ENCODE data around the gene ZNF853. TPM values are rescaled to one million over a fixed set of nuclear protein-coding genes. Genes with fewer than 3 reads are reported as not detected.
A peak's percentile ranks its signal among the peaks of the same experiment; 100 is the strongest.

The ZNF853 gene
- total RNA-seq, 1 donor from 2014 or later = 4.9 TPM

- H3K4me3 Mint-ChIP-seq (ENCODE audit: unreplicated experiment) = peak overlapping the region; percentile 45
- no peaks in the 10 kb centered on the region for H3K4me1 Mint-ChIP-seq (ENCODE audit: low read depth, unreplicated experiment)
- H3K27ac Mint-ChIP-seq (ENCODE audit: unreplicated experiment) = no peak overlapping the region
- H3K9me3 Mint-ChIP-seq (ENCODE audit: unreplicated experiment) = no peaks in the 10 kb centered on the region
- Histone ChIP-seq H3K36me3 (ENCODE audit: insufficient read depth, low read length) (no peaks in the 10 kb centered on the region), H3K27ac (ENCODE audit: low read depth, low read length) (no peak overlapping the region), H3K4me1 (ENCODE audit: insufficient read depth, low read length) (no peaks in the 10 kb centered on the region), H3K79me2 (ENCODE audit: insufficient read depth, low read length) (no peaks in the 10 kb centered on the region), H2AFZ (ENCODE audit: low read depth, low read length) (no peak overlapping the region), H4K20me1 (ENCODE audit: insufficient read depth, low read length) (no peaks in the 10 kb centered on the region), H3K27me3 (ENCODE audit: insufficient read depth, low read length) (peaks cover 4% of the 10 kb centered on the region), H3K9ac (ENCODE audit: low read length) (no peak overlapping the region), H3K4me2 (ENCODE audit: low read length) (no peak overlapping the region), H3K9me3 (ENCODE audit: insufficient read depth, low read depth, low read length) (no peaks in the 10 kb centered on the region), H3K4me3 (ENCODE audit: insufficient read depth, low read depth, low read length) (no peak overlapping the region)
- no peak for DNase-seq (ENCODE audit: low read depth)
- H3K27me3 Mint-ChIP-seq (ENCODE audit: low read depth, unreplicated experiment) = peaks cover 23% of the 10 kb centered on the region
- H3K36me3 Mint-ChIP-seq (ENCODE audit: low read depth, unreplicated experiment) = peaks cover 5% of the 10 kb centered on the region
- no peak for FAIRE-seq
- TF ChIP-seq EZH2 (IDR thresholded peaks at IDR 0.05; ENCODE audit: insufficient read depth, low read length) = no peak
- TF ChIP-seq, protein P1, sequence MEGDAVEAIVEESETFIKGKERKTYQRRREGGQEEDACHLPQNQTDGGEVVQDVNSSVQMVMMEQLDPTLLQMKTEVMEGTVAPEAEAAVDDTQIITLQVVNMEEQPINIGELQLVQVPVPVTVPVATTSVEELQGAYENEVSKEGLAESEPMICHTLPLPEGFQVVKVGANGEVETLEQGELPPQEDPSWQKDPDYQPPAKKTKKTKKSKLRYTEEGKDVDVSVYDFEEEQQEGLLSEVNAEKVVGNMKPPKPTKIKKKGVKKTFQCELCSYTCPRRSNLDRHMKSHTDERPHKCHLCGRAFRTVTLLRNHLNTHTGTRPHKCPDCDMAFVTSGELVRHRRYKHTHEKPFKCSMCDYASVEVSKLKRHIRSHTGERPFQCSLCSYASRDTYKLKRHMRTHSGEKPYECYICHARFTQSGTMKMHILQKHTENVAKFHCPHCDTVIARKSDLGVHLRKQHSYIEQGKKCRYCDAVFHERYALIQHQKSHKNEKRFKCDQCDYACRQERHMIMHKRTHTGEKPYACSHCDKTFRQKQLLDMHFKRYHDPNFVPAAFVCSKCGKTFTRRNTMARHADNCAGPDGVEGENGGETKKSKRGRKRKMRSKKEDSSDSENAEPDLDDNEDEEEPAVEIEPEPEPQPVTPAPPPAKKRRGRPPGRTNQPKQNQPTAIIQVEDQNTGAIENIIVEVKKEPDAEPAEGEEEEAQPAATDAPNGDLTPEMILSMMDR (IDR thresholded peaks at IDR 0.05; ENCODE audit: insufficient read depth, low read depth, low read length) = no peak
Observed at GRCh38 chr7:6616854-6617643, 1.6 kb downstream of the ZNF853 start.

GRCh38 chr7:6618621-6619020, 3.2 kb downstream of the ZNF853 start:
- Mint-ChIP-seq H3K27me3 (ENCODE audit: low read depth, unreplicated experiment) (peaks cover 21% of the 10 kb centered on the region), H3K36me3 (ENCODE audit: low read depth, unreplicated experiment) (peaks cover 11% of the 10 kb centered on the region), H3K9me3 (ENCODE audit: unreplicated experiment) (no peaks in the 10 kb centered on the region), H3K4me1 (ENCODE audit: low read depth, unreplicated experiment) (no peaks in the 10 kb centered on the region), H3K4me3 (ENCODE audit: unreplicated experiment) (no peak overlapping the region), H3K27ac (ENCODE audit: unreplicated experiment) (no peak overlapping the region)
- no peaks in the 10 kb centered on the region for H3K36me3 ChIP-seq (ENCODE audit: insufficient read depth, low read length)
- no peaks in the 10 kb centered on the region for H3K4me1 ChIP-seq (ENCODE audit: insufficient read depth, low read length)
- H2AFZ ChIP-seq (ENCODE audit: low read depth, low read length) = no peak overlapping the region
- H3K9me3 ChIP-seq (ENCODE audit: insufficient read depth, low read depth, low read length) = no peaks in the 10 kb centered on the region
- H3K4me2 ChIP-seq (ENCODE audit: low read length) = no peak overlapping the region
- H3K9ac ChIP-seq (ENCODE audit: low read length) = no peak overlapping the region
- H3K27ac ChIP-seq (ENCODE audit: low read depth, low read length) = no peak overlapping the region
- H3K27me3 ChIP-seq (ENCODE audit: insufficient read depth, low read length) = peaks cover 4% of the 10 kb centered on the region
- H4K20me1 ChIP-seq (ENCODE audit: insufficient read depth, low read length) = no peaks in the 10 kb centered on the region
- no peak overlapping the region for H3K4me3 ChIP-seq (ENCODE audit: insufficient read depth, low read depth, low read length)
- FAIRE-seq (no peak), DNase-seq (ENCODE audit: low read depth) (peak; percentile 20)
- H3K79me2 ChIP-seq (ENCODE audit: insufficient read depth, low read length) = no peaks in the 10 kb centered on the region
- TF ChIP-seq EZH2 (IDR thresholded peaks at IDR 0.05; ENCODE audit: insufficient read depth, low read length) = no peak
- TF ChIP-seq, protein P1 (IDR thresholded peaks at IDR 0.05; ENCODE audit: insufficient read depth, low read depth, low read length) = no peak

GRCh38 chr7:6619961-6620360, 4.6 kb downstream of the ZNF853 start:
- no peak overlapping the region for H3K4me3 ChIP-seq (ENCODE audit: insufficient read depth, low read depth, low read length)
- Mint-ChIP-seq H3K4me1 (ENCODE audit: low read depth, unreplicated experiment) (no peaks in the 10 kb centered on the region), H3K9me3 (ENCODE audit: unreplicated experiment) (no peaks in the 10 kb centered on the region), H3K36me3 (ENCODE audit: low read depth, unreplicated experiment) (peaks cover 11% of the 10 kb centered on the region), H3K27me3 (ENCODE audit: low read depth, unreplicated experiment) (peaks cover 13% of the 10 kb centered on the region), H3K4me3 (ENCODE audit: unreplicated experiment) (peak overlapping the region; percentile 62), H3K27ac (ENCODE audit: unreplicated experiment) (no peak overlapping the region)
- no peak overlapping the region for H2AFZ ChIP-seq (ENCODE audit: low read depth, low read length)
- FAIRE-seq (no peak), DNase-seq (ENCODE audit: low read depth) (no peak)
- H3K4me1 ChIP-seq (ENCODE audit: insufficient read depth, low read length) = no peaks in the 10 kb centered on the region
- H3K79me2 ChIP-seq (ENCODE audit: insufficient read depth, low read length) = no peaks in the 10 kb centered on the region
- no peaks in the 10 kb centered on the region for H3K36me3 ChIP-seq (ENCODE audit: insufficient read depth, low read length)
- TF ChIP-seq, protein P1 (IDR thresholded peaks at IDR 0.05; ENCODE audit: insufficient read depth, low read depth, low read length) = no peak
- no peak for TF ChIP-seq EZH2 (IDR thresholded peaks at IDR 0.05; ENCODE audit: insufficient read depth, low read length)
- H3K27me3 ChIP-seq (ENCODE audit: insufficient read depth, low read length) = no peaks in the 10 kb centered on the region
- no peak overlapping the region for H3K27ac ChIP-seq (ENCODE audit: low read depth, low read length)
- no peak overlapping the region for H3K9ac ChIP-seq (ENCODE audit: low read length)
- no peak overlapping the region for H3K4me2 ChIP-seq (ENCODE audit: low read length)
- no peaks in the 10 kb centered on the region for H3K9me3 ChIP-seq (ENCODE audit: insufficient read depth, low read depth, low read length)
- no peaks in the 10 kb centered on the region for H4K20me1 ChIP-seq (ENCODE audit: insufficient read depth, low read length)

Measured in astrocyte (in vitro differentiated cells and primary cell).